Colonic mucosa (tissue), 4 donors: ENCODE measurements around the gene RAP1GDS1. TPM values are rescaled to one million over a fixed set of nuclear protein-coding genes. Genes with fewer than 3 reads are reported as not detected.

Experiments
- DNase-seq: peaks from one replicate; pipeline ENCODE4 v3.0.0-alpha.2; 2020
- H3K27ac ChIP-seq: fragments of 200-600 bp; one replicate; pipeline ENCODE4 v1.8.0; 2021
- H3K27me3 ChIP-seq: fragments of 200-600 bp; one replicate; pipeline ENCODE4 v1.8.0; 2021
- H3K36me3 ChIP-seq: fragments of 200-600 bp; one replicate; pipeline ENCODE4 v1.8.0; 2021
- H3K4me1 ChIP-seq: fragments of 200-600 bp; one replicate; pipeline ENCODE4 v1.8.0; 2021; ENCODE audit warnings: mild to moderate bottlenecking
- H3K4me3 ChIP-seq: fragments of 200-600 bp; one replicate; pipeline ENCODE4 v1.8.0; 2021
- H3K9ac ChIP-seq, 2 donors: one replicate each; pipeline ENCODE4 v1.7.0; 2013; ENCODE audit warnings: control low read depth in 2 of 2, low read depth in 2 of 2, low read length in 2 of 2
- H3K9me3 ChIP-seq: fragments of 200-600 bp; one replicate; pipeline ENCODE4 v1.8.0; 2021
- CTCF ChIP-seq: fragments of 200-600 bp; IDR thresholded peaks from one replicate; pipeline ENCODE4 v1.8.0; 2022; ENCODE audit warnings: antibody characterized with exemption, mild to moderate bottlenecking
- intact Hi-C: fragments of 100-400 bp; cut with DNase I; formaldehyde crosslinking; loops from one replicate; pipeline ENCODE4 v1.14.1; 2022
- total RNA-seq, 2 donors: library from RNA; stranded (reverse); fragmentation: NEBNext Ultra II Directional in 1 of 2; extraction: Animal tissue kit (Norgen Biotek cat#: 25700) in 1 of 2; gene quantifications; one replicate each; pipeline ENCODE4 v1.2.1, GENCODE V29; 2021
- donor health status: healthy.
- donor health status: DM: no; HTN: no; CAD: no.
- donor health status: DM: no; HTN: no; CAD: no.

The RAP1GDS1 gene
- total RNA-seq, 2 donors from 2014 or later = 38.4 to 42.3 TPM

GRCh38 chr4:98482503-98482846 lies 221.3 kb downstream of the RAP1GDS1 start:
- Histone ChIP-seq H3K36me3 (no peaks in the 10 kb centered on the region), H3K9ac (no peak overlapping the region), H3K27me3 (no peaks in the 10 kb centered on the region), H3K27ac (no peak overlapping the region), H3K9me3 (no peaks in the 10 kb centered on the region), H3K4me1 (no peaks in the 10 kb centered on the region), H3K4me3 (no peak overlapping the region)
- no peak for DNase-seq
- no peak for TF ChIP-seq CTCF
- intact Hi-C loops = no loop called here

- DNase-seq = no peak
- Histone ChIP-seq H3K27ac (no peak overlapping the region), H3K9ac (no peak overlapping the region), H3K27me3 (no peaks in the 10 kb centered on the region), H3K4me1 (no peaks in the 10 kb centered on the region), H3K36me3 (no peaks in the 10 kb centered on the region), H3K9me3 (no peaks in the 10 kb centered on the region), H3K4me3 (no peak overlapping the region)
- intact Hi-C loops = no loop called here
- TF ChIP-seq CTCF = no peak
Measured at GRCh38 chr4:98482847-98483806, 221.9 kb downstream of the RAP1GDS1 start.

GRCh38 chr4:98484031-98484430 lies 222.8 kb downstream of the RAP1GDS1 start:
- Histone ChIP-seq H3K4me1 (no peaks in the 10 kb centered on the region), H3K9ac (no peak overlapping the region), H3K4me3 (no peak overlapping the region), H3K27ac (no peak overlapping the region), H3K36me3 (no peaks in the 10 kb centered on the region), H3K27me3 (no peaks in the 10 kb centered on the region), H3K9me3 (no peaks in the 10 kb centered on the region)
- TF ChIP-seq CTCF = no peak
- no peak for DNase-seq
- intact Hi-C loops = no loop called here

GRCh38 chr4:98485816-98486345 lies 224.7 kb downstream of the RAP1GDS1 start:
- Histone ChIP-seq H3K27me3 (no peaks in the 10 kb centered on the region), H3K9ac (no peak overlapping the region), H3K9me3 (no peaks in the 10 kb centered on the region), H3K4me1 (no peaks in the 10 kb centered on the region), H3K36me3 (no peaks in the 10 kb centered on the region), H3K27ac (no peak overlapping the region), H3K4me3 (no peak overlapping the region)
- DNase-seq = no peak
- TF ChIP-seq CTCF = no peak
- intact Hi-C loops = no loop called here

- H3K4me3 ChIP-seq = no peak overlapping the region
- H3K27ac ChIP-seq = no peak overlapping the region
- no peaks in the 10 kb centered on the region for H3K36me3 ChIP-seq
- no peaks in the 10 kb centered on the region for H3K4me1 ChIP-seq
- no peaks in the 10 kb centered on the region for H3K9me3 ChIP-seq
- DNase-seq = no peak
- intact Hi-C loops = no loop called here
- no peak overlapping the region for H3K9ac ChIP-seq
- no peaks in the 10 kb centered on the region for H3K27me3 ChIP-seq
- TF ChIP-seq CTCF = no peak
Measured at GRCh38 chr4:98490251-98490650, 229.1 kb downstream of the RAP1GDS1 start.
